ENCODE data around the gene OR2G2.

DNA sequence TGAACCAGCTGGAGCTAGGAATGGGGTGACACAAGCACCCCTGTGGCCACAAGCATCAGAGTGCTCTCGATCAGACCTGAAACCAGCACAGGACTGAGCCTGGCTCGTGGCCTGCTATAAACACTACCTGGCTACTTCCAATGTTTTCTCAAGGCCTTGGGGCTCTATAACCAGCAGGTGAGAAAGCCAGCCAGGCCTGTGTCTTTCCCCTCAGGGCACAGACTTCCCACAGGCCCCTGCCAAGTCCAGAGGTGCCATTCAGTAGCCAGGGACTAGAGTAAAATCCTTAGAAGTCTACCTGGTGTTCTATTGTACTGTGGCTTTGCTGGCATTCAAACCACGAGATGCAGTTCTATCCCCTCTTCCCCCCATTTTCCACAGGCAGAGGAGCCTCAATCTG, 39.8 kb downstream of the OR2G2 start:
- TF ChIP-seq, protein P1, sequence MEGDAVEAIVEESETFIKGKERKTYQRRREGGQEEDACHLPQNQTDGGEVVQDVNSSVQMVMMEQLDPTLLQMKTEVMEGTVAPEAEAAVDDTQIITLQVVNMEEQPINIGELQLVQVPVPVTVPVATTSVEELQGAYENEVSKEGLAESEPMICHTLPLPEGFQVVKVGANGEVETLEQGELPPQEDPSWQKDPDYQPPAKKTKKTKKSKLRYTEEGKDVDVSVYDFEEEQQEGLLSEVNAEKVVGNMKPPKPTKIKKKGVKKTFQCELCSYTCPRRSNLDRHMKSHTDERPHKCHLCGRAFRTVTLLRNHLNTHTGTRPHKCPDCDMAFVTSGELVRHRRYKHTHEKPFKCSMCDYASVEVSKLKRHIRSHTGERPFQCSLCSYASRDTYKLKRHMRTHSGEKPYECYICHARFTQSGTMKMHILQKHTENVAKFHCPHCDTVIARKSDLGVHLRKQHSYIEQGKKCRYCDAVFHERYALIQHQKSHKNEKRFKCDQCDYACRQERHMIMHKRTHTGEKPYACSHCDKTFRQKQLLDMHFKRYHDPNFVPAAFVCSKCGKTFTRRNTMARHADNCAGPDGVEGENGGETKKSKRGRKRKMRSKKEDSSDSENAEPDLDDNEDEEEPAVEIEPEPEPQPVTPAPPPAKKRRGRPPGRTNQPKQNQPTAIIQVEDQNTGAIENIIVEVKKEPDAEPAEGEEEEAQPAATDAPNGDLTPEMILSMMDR (IDR thresholded peaks at IDR 0.05), result no peak
- no peak for TF ChIP-seq EZH2 (IDR thresholded peaks at IDR 0.05)
- no peak for TF ChIP-seq EZH2phosphoT487 (IDR thresholded peaks at IDR 0.05)
